Left ventricle myocardium superior (tissue), 1 donor: ENCODE results near the gene PACSIN1. TPM values are rescaled to one million over a fixed set of nuclear protein-coding genes. Genes with fewer than 3 reads are reported as not detected.

Experiments used
- ATAC-seq: fragments of 200-7000 bp; cut with Tn5 transposase; one replicate; pipeline ENCODE4 v1.9.1; 2020; ENCODE audit warnings: mild to moderate bottlenecking, moderate library complexity
- DNase-seq: peaks from one replicate; pipeline ENCODE4 v3.0.0-alpha.2; 2020
- intact Hi-C: fragments of 100-400 bp; cut with micrococcal nuclease; formaldehyde crosslinking; loops from one replicate; pipeline ENCODE4 v1.11.0; 2022
- total RNA-seq: library from RNA; stranded (reverse); fragmentation: NEBNext Ultra II Directional; extraction: Animal tissue kit (Norgen Biotek cat#: 25700); gene quantifications from one replicate; pipeline ENCODE4 v1.2.1, GENCODE V29; 2021
- donor health status: DM: no; HTN: yes; CAD: no; lungs with severe emphysema.

PACSIN1 gene
- total RNA-seq, 1 donor from 2014 or later: 13.6 TPM

GRCh38 chr6:34553750-34554149 is 87.9 kb downstream of the PACSIN1 start:
- ATAC-seq: no peak
- DNase-seq: no peak
- intact Hi-C loops: no loop called here

GRCh38 chr6:34554291-34555006 is 88.6 kb downstream of the PACSIN1 start:
- intact Hi-C loops: no loop called here
- DNase-seq (no peak), ATAC-seq (no peak)

DNA sequence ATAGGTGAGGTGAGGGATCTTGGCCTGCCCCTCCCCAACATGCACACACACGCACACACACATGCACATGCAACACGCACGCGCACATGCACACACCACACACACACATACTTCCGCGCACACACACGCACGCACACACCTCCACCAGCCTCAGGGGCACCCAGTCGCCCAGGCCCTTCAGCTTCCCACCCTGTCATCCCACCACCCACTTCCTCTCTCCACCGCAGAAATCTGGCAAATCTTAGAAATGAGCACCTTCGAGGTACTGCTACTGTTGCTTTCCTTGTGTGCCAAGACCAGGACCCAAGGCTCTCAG is 89.1 kb downstream of the PACSIN1 start:
- intact Hi-C loops: no loop called here
- DNase-seq: no peak
- no peak for ATAC-seq

- DNase-seq (no peak), ATAC-seq (no peak)
- intact Hi-C loops: no loop called here
Measured at GRCh38 chr6:34555328-34555727, 89.5 kb downstream of the PACSIN1 start.

- ATAC-seq (no peak), DNase-seq (no peak)
- intact Hi-C loops: no loop called here
Measured at GRCh38 chr6:34556031-34556471, 90.2 kb downstream of the PACSIN1 start, which contains the start of gene SPDEF. TSS of gene SPDEF (minus strand) at chr6:34556329. CDS start at chr6:34544455, 11,874 bp downstream.

DNA sequence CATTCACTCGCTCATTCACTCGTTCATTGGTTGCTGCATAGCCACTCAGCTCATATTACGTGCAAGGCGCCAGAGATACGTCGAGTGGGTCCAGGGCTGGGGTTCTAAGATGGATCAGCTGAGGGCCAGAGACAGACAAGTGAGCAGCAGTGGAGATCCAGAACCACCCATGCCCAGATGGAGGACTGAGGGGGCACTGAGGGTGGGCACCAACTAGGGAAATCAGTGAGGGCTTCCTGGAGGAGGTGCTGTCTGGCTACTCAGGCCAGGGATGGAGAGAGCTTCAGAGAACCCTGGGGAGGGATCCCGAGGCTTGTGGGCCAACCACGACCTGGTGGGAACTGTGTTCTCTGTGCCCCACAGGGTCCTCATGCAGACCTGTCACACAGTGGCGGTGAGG is 90.6 kb downstream of the PACSIN1 start:
- DNase-seq (no peak), ATAC-seq (no peak)
- intact Hi-C loops: no loop called here

DNA sequence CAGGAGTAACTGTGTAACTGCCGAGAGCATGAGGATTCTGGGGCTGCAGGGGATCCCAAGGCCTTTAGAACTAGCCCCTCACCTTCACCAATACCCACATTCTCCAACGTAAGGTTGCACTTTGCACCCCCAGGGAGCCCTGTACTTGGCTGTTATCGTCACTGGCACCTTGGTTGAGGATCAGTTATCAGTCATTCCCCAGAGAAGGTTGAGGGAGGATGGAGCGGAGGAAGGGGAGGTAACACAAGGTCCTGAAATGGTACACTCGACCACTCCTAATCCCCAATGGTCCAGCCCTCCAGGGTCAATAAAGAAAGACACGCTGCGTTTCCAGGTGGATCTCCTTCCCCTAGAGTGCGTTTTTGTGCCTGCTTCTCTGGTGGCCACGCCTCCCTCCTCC is 91.4 kb downstream of the PACSIN1 start:
- no peak for ATAC-seq
- intact Hi-C loops: no loop called here
- DNase-seq: no peak

DNA sequence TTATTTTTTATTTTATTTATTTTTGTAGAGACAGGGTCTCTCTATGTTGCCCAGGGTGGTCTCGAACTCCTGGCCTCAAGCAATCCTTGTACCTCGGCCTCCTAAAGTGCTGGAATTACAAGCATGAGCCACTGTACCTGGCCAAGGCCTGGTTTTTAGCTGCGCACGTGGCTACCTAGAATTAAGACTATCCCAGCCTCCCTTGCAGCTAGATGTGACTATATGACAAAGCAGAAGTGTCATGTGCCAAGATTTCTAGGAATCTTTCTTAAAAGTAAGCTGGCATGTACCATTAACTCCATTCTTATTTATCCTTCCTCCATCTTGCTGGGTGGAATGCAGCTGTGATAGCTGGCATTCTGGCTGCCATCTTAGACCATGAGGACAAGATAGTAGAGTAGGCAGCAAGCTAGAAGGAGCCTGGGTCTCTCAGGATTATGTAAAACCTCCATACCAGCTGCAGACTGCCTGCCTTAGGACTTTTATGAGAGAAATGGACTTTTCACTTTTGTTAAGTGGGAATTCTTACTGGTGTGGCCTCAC is 92.4 kb downstream of the PACSIN1 start:
- DNase-seq (no peak), ATAC-seq (no peak)
- intact Hi-C loops: no loop called here

DNA sequence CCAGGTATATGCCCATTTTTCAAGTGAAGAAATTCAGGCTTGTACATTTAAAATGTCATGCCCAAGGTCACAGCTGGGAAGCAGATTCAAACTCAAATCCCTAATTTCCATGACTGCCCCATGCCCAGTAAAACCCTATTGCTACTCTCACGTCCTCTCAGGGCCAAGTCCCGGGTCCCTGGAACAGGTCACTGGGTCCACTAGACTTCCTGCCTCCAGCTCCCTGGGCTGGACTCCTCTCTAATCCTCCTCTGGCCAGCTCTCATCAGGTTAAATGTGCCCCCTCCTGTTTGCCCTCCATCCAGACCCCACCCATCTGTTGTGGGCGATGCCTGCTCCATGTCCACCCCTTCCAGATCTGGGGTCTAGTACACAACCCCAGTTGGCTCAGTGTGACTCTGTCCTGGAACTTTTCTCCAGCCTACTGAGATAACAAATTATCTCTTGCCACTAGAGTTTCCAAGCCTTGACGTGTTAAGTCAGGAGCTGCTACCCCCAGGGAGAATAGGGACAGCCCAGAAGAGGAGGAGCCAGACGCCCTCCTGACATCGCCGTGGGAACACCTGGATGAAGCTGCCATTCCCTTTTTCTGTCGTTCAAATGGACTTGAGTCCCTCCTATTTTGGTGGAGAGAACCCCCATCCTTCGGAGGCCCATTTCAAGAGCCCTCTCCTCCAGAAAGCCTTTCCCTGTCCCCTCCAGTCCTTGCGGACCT is 93.9 kb downstream of the PACSIN1 start:
- DNase-seq (no peak), ATAC-seq (peak; percentile 35)
- intact Hi-C loops: no loop called here

- ATAC-seq (peak; percentile 69), DNase-seq (peak; percentile 45)
- intact Hi-C loops: no loop called here
Measured at GRCh38 chr6:34560366-34561226, 94.7 kb downstream of the PACSIN1 start.

DNA sequence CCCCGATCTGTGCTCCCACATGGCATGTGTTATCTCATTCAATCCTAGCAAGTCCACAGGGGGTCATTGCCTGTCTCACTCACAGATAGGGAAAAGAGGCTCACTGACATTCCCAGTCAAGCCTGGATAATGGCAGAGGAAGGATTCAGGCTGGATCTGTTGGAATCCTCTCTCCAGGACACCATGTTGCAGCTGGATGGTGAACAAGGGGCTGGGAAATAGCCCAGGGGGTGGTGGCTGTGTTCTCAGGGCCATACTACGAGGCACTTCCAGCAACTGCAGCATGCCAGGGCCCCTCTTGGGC is 95.3 kb downstream of the PACSIN1 start:
- ATAC-seq (no peak), DNase-seq (no peak)

DNA sequence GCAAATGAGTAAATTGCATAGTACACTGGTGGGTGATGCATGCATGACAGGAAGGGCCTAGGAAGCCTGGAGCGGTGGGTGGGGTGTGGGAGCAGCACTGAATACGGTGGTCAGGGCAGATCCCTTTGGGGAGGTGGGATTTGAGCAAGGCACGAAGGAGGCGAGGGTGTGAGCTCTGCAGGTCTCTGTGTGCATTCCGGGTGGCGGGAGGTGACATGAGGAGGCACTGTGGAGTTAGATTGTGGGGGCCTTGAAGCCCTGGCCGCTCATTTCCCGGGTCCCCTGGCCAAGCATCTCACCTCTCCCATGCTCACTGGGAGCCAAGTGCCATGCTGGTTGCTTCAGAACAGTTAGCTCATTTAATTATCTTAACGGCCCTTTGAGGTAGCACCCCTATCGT is 96.5 kb downstream of the PACSIN1 start:
- intact Hi-C loops: no loop called here
- ATAC-seq: no peak
- DNase-seq: no peak

More for the DNA sequence above, 95.3 kb downstream of the PACSIN1 start:
- intact Hi-C loops: no loop called here

GRCh38 chr6:34562861-34563512 is 97.1 kb downstream of the PACSIN1 start:
- ATAC-seq (no peak), DNase-seq (no peak)
- intact Hi-C loops: no loop called here

- intact Hi-C loops: no loop called here
- ATAC-seq: no peak
- DNase-seq: no peak
Measured at GRCh38 chr6:34563513-34563870, 97.6 kb downstream of the PACSIN1 start.

DNA sequence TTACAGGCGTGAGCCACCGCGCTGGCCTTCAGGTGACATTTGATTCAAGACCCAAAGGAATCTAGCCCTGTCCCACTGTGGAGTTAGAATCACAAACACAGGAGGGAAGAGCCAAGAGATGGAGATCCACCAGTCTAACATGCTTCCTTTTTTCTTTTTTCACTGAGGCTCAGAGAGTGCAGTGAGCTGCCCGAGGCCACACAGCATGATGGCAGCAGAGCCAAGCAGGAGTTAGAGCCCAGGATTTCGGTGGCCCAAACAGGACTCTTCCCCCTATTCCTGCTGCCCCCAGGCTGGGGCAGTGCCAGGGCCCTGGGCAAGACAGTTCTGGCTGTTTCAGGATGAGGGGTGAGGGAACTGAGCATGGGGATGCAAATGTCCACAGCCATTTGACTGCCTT is 98.3 kb downstream of the PACSIN1 start:
- DNase-seq: no peak
- intact Hi-C loops: no loop called here
- no peak for ATAC-seq

DNA sequence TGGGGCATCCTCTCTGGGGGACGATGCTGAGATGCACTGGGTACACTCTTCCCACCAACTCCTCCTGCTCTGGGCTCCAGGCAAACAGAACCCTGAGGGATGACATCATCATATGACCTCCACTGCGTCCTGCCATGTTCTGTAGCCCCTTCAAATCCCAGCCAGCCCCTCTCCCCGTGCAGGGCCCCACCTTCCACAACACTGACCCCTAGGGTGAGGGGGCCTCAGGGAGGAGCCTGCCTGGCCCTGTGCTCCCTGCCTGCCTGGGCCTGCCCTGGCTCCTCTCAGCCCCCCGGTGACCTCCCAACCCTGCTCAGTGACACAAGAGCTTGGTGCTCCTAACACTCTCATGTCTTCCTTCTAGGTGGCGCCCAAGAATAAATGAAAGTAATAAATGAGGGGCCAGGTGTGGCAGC is 99.9 kb downstream of the PACSIN1 start:
- no peak for DNase-seq
- intact Hi-C loops: no loop called here
- no peak for ATAC-seq

- intact Hi-C loops: no loop called here
- ATAC-seq: no peak
- DNase-seq: no peak
Measured at GRCh38 chr6:34566830-34567546, 101.1 kb downstream of the PACSIN1 start.

GRCh38 chr6:34568341-34569201 is 102.7 kb downstream of the PACSIN1 start:
- intact Hi-C loops: no loop called here
- ATAC-seq: no peak
- no peak for DNase-seq
